Thyroid gland (tissue), 4 donors: Measurements from ENCODE around the gene PTPRT. TPM values are rescaled to one million over a fixed set of nuclear protein-coding genes. Genes with fewer than 3 reads are reported as not detected.

Experiments used
- DNase-seq, 2 donors: peaks; one replicate each; pipeline ENCODE4 v3.0.0-alpha.2; 2019
- H3K27ac ChIP-seq, 3 donors: fragments of 200-600 bp; sonication (generic); 1 replicate in 2 of 3; 2 replicates in 1 of 3; pipeline ENCODE4 v1.5.1; 2016 to 2019; ENCODE audit warnings: mild to moderate bottlenecking in 1 of 3, moderate library complexity in 1 of 3
- H3K27me3 ChIP-seq: fragments of 200-600 bp; sonication (generic); one replicate; pipeline ENCODE4 v1.5.1; 2019
- H3K36me3 ChIP-seq, 2 donors: fragments of 200-600 bp; sonication (generic); one replicate each; pipeline ENCODE4 v1.5.1; 2016 to 2019
- H3K4me1 ChIP-seq, 2 donors: fragments of 200-600 bp; sonication (generic); one replicate each; pipeline ENCODE4 v1.5.1; 2017 to 2019
- H3K4me3 ChIP-seq, 3 donors: fragments of 200-600 bp; sonication (generic); replicated peaks in 1 of 3; 1 replicate in 2 of 3; 2 replicates in 1 of 3; pipeline ENCODE4 v1.5.1; 2016; ENCODE audit warnings: mild to moderate bottlenecking in 1 of 3
- H3K9me3 ChIP-seq: fragments of 200-600 bp; sonication (generic); one replicate; pipeline ENCODE4 v1.5.1; 2017
- POLR2A ChIP-seq, 2 donors: fragments of 450-650 bp; IDR thresholded peaks; one replicate each; pipeline ENCODE4 v1.6.1; 2017; ENCODE audit warnings: antibody characterized with exemption in 2 of 2, mild to moderate bottlenecking in 2 of 2, moderate library complexity in 1 of 2
- WGBS, 2 donors: methylation state at CpG; one replicate each; pipeline ENCODE4 v1.1.5; 2017; 5-methylcytosine and 5-hydroxymethylcytosine counted together
- intact Hi-C: fragments of 100-400 bp; cut with DNase I; formaldehyde crosslinking; loops from one replicate; pipeline ENCODE4 v1.15.1; 2023
- total RNA-seq, 4 donors: library from RNA; depleted of rRNA; stranded (reverse); fragments of >200 nt; gene quantifications; one replicate each; pipeline ENCODE4 v1.2.3, GENCODE V29; 2016
- TF ChIP-seq, protein P1 (sequence below), 6 experiments: fragments of 200-600 bp in 3 of 6; fragments of 450-650 bp in 3 of 6; sonication (generic) in 3 of 6; IDR thresholded peaks; one replicate each; pipeline ENCODE4 v1.5.1; 2016 to 2019; ENCODE audit warnings: antibody characterized with exemption in 6 of 6, mild to moderate bottlenecking in 2 of 6, inconsistent platforms in 1 of 6, moderate library complexity in 1 of 6

PTPRT gene
- total RNA-seq, 4 donors from 2014 or later: 0.11 to 0.15 TPM; not detected in 2

- intact Hi-C loops: no loop called here
- no peak for DNase-seq
These were observed 221.0 kb downstream of the PTPRT start for GRCh38 chr20:42968746-42969145.

GRCh38 chr20:42963796-42964195 is 225.9 kb downstream of the PTPRT start:
- intact Hi-C loops: no loop called here

More at GRCh38 chr20:42968746-42969145, 221.0 kb downstream of the PTPRT start:
- no peaks in the 10 kb centered on the region for H3K4me1 ChIP-seq
- no peak overlapping the region for H3K4me3 ChIP-seq
- no peaks in the 10 kb centered on the region for H3K27me3 ChIP-seq
- no peaks in the 10 kb centered on the region for H3K36me3 ChIP-seq
- H3K9me3 ChIP-seq: no peaks in the 10 kb centered on the region
- 93 to 94% methylated on average over 9 of the region's 9 CpGs for WGBS, 2 donors
- no peak overlapping the region for H3K27ac ChIP-seq
- TF ChIP-seq, protein P1, sequence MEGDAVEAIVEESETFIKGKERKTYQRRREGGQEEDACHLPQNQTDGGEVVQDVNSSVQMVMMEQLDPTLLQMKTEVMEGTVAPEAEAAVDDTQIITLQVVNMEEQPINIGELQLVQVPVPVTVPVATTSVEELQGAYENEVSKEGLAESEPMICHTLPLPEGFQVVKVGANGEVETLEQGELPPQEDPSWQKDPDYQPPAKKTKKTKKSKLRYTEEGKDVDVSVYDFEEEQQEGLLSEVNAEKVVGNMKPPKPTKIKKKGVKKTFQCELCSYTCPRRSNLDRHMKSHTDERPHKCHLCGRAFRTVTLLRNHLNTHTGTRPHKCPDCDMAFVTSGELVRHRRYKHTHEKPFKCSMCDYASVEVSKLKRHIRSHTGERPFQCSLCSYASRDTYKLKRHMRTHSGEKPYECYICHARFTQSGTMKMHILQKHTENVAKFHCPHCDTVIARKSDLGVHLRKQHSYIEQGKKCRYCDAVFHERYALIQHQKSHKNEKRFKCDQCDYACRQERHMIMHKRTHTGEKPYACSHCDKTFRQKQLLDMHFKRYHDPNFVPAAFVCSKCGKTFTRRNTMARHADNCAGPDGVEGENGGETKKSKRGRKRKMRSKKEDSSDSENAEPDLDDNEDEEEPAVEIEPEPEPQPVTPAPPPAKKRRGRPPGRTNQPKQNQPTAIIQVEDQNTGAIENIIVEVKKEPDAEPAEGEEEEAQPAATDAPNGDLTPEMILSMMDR (IDR thresholded peaks at IDR 0.05): no peak
- no peak for TF ChIP-seq POLR2A (IDR thresholded peaks at IDR 0.05)

DNA sequence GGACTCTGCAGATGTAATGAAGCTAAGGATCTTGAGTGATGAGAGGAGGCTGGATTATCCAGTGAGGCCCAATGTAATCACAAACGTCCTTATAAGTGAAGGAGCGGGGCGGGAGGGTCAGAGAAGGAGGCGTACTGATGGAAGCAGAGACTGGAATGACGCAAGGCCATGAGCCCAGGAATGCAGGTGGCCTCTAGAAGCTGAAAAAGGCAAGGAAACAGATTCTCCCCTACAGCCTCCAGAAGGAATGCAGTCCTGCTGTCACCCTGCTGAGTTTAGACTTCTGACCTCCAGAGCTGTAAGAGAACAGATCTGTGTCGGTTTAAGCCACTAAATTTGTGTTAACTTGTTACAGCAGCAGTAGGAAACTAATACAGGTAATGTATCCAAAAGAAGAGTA is 227.9 kb downstream of the PTPRT start:
- no peak for DNase-seq
- 75 to 78% methylated on average over 6 of the region's 6 CpGs for WGBS, 2 donors
- no peaks in the 10 kb centered on the region for H3K4me1 ChIP-seq
- intact Hi-C loops: no loop called here
- H3K9me3 ChIP-seq: no peaks in the 10 kb centered on the region
- TF ChIP-seq POLR2A (IDR thresholded peaks at IDR 0.05): no peak
- TF ChIP-seq, protein P1 (IDR thresholded peaks at IDR 0.05): no peak
- no peaks in the 10 kb centered on the region for H3K36me3 ChIP-seq
- H3K27me3 ChIP-seq: no peaks in the 10 kb centered on the region
- H3K4me3 ChIP-seq: no peak overlapping the region
- H3K27ac ChIP-seq: no peak overlapping the region

More at GRCh38 chr20:42963796-42964195, 225.9 kb downstream of the PTPRT start:
- Histone ChIP-seq H3K4me3 (no peak overlapping the region), H3K4me1 (no peaks in the 10 kb centered on the region), H3K9me3 (no peaks in the 10 kb centered on the region), H3K27ac (no peak overlapping the region), H3K27me3 (no peaks in the 10 kb centered on the region), H3K36me3 (no peaks in the 10 kb centered on the region)
- TF ChIP-seq POLR2A (IDR thresholded peaks at IDR 0.05): no peak
- TF ChIP-seq, protein P1 (IDR thresholded peaks at IDR 0.05): no peak
- DNase-seq: no peak
- WGBS, 2 donors: 31 to 32% methylated on average over 2 of the region's 2 CpGs

DNA sequence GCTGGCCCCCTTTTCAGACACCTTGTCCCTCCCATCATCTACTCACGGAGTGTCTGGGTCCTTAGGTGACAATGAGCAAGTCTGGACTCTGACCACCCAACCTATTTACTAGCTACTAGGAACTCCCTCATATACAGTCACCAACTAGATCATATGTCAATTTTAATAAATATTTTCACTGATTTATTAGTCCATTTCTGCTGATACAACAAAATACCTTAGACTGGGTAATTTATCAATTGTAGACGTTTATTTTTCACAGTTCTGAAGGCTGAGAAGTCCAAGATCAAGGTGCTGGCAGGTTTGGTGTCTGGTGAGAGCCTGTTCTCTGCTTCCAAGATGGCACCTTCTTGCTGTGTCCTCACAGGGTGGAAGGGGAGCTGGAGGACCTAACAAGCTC is 229.7 kb downstream of the PTPRT start:
- Histone ChIP-seq H3K9me3 (no peaks in the 10 kb centered on the region), H3K27ac (no peak overlapping the region), H3K27me3 (no peaks in the 10 kb centered on the region), H3K36me3 (no peaks in the 10 kb centered on the region), H3K4me1 (no peaks in the 10 kb centered on the region), H3K4me3 (no peak overlapping the region)
- WGBS, 2 donors: 65 to 84% methylated on average over 2 of the region's 2 CpGs
- intact Hi-C loops: no loop called here
- TF ChIP-seq POLR2A (IDR thresholded peaks at IDR 0.05): no peak
- TF ChIP-seq, protein P1 (IDR thresholded peaks at IDR 0.05): no peak
- DNase-seq: no peak

- TF ChIP-seq, protein P1 (IDR thresholded peaks at IDR 0.05): no peak
- no peak for TF ChIP-seq POLR2A (IDR thresholded peaks at IDR 0.05)
- H3K36me3 ChIP-seq: no peaks in the 10 kb centered on the region
- no peak for DNase-seq
- H3K4me1 ChIP-seq: no peaks in the 10 kb centered on the region
- H3K4me3 ChIP-seq: no peak overlapping the region
- no peaks in the 10 kb centered on the region for H3K9me3 ChIP-seq
- 83 to 85% methylated on average over 2 of the region's 2 CpGs for WGBS, 2 donors
- intact Hi-C loops: no loop called here
- H3K27me3 ChIP-seq: no peaks in the 10 kb centered on the region
- no peak overlapping the region for H3K27ac ChIP-seq
These were observed 231.2 kb downstream of the PTPRT start for GRCh38 chr20:42958367-42959069.
